Hematopoietic multipotent progenitor cell treated with erythropoietin and hydrocortisone succinate and interleukin-3 and kit ligand, for 15 days (in vitro differentiated cells): ENCODE results near the gene SKI.
"Not testable (repeated sequence)": the region's sequence is repeated elsewhere in the genome, so short reads cannot be mapped to it uniquely, and the experiment has no call there.

Experiments
- DNase-seq: peaks from one replicate; pipeline ENCODE4 v3.0.0-alpha.2; 2015; ENCODE audit warnings: low spot score

Gene SKI

DNA sequence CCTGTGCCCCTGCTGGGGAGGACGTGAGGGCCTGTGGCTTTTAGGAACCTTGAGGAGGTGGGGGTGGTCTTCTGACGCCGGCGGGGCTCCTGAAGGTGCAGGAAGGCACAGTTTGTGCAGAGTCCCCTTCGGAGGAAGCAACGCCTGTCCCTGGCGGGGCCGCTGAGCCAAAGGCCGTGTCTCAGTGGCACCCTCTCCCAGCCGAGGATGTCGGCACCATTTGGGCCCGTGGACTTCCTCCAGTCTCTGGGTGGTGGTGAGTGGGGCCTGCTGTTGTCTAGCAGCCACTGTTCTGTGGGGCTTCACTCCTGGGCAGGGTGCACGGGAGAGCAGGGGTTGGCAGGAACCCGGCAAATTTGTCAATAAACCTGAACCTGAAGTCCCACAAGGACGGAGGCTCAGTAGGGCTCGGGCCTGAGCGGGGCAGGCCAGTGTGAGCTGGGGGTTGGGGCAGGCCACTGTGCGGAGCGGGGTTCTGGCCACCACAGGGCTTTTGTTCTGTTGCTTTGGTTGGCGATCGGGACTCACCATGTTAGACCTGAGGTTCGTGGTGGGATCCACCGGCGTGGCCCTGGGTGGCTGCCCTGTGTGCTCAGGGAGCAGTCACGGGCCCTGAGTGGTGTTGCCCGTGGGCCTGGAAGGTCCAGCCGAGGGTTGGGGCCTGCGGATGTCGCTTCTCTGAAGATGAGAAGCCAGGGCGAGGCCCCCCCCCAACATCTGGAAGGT lies 64.8 kb downstream of the SKI start:
- DNase-seq: no peak

DNA sequence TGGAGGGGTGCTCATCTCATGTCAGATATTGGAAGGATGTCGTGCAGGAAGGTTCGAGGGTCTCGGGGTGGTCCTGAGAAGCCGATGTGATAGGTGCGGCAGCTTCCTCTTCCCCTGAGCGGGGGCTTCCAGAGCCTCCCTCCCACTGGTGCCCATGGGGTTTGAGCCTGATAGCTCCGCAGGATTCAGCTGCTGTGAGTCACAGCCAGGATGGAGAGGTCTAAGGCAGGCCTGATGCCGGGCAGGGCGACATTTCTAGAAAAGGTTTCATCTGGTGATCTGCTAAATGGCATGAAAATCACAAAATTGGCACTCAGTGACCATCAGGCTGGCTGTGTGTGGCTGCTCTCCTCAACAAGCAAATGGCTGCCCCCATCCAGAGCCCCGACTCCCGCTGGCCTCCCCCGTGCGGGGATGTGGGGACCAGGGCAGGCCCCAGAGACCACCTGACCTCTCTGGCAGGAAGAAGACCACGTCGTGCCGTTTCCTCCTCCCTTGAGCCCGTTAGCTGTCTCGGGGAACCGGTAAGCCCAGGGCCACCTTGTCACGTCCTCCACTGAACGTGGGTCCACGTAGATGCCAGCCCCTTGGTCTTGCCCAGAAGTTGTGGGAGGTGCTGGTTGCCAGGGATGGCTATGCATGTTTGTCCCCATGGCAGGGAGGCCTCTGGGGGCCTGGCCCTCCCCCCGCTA lies 66.1 kb downstream of the SKI start:
- no peak for DNase-seq

DNA sequence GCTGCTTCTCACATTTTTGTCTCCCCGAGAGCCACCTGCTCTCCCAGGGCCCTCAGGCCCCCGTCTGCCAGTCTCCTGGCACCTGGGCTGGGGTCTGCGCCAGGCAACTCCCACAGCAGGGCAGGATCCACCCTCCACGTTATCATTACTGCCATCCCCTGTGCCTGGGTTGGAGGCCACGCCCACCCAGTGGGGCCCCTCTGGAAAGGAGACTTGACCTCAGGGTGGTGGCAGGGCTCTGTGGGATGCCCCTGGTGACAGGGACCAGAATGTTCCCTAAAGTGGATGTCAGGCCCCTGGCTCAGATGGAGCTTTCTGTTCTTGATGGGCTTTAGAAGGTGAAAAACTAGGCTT lies 66.6 kb downstream of the SKI start:
- no peak for DNase-seq

DNA sequence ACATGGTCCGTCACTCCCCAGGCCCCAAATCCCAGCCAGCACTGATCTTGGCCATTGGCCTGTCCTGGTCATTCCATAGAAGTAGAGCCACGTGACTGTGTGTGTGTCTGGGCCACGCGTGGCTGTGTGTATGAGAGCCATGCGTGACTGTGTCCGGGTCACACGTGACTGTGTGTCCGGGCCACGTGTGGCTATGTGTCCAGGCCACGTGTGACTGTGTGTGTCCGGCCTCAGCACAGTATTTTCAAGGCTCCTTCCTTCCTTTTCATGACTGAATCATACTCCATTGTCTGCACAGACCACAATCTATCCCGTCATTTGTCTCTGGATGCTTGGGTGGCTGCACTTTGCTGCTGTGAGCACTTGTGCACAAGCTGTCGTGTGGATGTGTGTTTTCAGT lies 67.4 kb downstream of the SKI start:
- no peak for DNase-seq

DNA sequence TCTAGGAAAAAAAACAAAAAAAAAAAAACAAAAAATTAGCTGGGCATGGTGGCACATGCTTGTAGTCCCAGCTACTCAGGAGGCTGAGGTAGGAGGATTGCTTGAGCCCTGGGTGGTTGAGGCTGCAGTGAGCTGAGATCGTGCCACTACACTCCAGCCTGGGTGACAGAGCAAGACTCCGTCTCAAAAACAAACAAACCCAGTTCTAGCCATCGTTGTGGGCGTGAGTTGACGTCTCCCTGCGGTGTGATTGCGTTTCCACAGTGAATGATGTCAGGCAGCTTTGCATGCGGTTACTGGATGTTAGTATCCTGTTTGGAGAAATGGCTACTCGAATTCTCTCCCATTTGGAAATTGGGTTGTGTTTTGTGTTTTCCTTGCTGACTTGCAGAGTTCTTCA lies 68.1 kb downstream of the SKI start:
- DNase-seq: not testable (repeated sequence)

DNA sequence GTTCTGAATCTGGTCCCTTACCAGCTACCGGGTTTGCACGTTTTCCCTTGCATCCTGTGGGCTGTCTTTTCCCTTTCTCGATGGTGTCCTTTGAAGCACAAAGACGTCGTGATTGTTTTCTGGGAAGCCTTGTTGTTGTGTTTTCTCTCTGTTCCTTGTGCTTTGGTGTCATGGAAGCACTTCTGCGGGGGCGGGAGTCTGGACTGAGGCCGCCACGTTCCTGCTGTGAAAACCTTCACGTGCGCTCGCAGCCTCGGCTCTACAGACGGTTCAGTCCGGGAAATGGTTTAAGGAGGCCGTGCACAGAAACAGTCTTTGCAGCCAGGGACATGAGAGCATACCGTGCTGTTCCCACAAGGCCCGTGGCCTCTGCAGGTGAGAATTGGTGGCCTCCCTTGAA lies 68.5 kb downstream of the SKI start:
- DNase-seq: no peak

DNA sequence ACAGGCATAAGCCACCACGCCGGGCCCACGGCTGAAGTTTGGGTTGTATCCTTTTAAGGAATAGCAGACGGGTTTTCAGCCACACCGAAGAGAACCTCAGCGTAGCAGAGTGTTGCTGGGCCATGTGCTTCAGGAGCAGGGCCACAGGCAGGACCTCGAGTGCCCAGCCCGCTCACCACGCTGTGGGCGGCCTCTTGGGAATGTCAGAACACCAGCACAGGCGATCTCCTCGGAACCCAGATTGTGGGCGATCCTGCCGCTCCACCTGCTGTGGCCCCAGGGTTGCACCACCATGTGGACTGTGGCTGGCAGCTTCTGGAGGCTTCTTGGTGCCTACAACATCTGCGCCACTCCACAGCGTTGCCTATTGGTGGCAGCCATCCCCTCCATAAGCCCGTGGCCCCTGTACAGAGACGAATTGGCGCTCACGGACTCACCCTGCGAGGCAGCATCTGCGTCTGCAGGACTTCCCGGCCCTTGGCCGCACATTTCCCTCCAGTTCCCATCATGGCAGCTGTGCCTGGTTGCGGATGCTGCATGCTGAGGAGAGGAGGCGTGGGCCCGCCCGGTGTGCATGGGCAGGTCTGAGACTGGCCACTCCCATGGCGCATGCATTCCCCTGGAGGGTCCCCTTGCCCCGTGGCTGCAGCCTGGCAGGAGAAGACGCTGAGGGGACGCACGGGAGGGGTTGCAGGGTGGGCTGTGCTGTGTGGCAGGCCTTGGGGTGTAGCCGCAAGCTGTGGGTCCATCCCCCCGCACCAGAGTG lies 69.3 kb downstream of the SKI start:
- DNase-seq: no peak

DNA sequence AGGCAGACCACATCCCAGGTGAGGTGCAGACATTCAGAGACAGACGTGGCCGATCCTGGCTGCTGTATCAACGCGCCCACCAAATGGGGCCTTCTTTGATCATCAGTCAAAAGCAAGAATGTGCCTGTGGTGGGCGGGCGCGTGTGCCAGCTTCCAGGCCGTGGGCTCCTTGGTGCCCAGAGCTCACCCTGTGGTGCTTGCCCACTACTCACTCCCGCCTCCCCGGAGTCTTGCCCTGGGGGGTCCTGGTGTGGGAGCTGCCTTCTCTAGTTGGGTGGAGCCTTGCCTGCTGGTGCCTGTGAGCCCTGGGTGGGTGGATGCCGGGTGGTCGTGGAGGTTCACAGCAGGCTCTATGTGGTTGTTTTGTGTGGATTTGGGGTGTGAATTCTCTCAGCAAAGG lies 70.6 kb downstream of the SKI start:
- DNase-seq: no peak

DNA sequence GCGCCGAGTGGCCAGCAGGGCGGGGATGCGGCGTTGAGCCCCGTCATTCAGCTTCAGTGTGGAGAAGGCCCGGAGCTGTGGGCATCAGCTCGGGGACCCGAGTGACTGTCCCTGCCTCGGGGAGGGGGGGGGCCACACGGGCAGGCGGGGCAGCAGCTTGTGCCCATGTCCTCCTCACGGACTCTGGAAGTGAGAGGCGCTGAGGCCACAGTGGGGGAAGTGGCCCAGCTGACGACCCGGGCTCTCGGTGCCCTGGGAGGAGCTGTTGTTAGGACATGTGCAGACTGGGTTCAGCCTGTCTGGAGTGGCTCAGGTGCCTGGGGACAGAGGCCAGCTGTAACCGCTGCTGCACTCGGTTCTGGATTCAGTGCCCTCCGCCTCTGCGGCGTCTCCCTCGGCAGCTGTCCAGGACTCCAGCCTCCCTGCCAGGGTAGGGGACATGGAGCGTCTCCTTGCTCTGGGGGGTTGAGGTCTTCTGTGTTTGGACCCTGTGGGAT lies 71.1 kb downstream of the SKI start:
- no peak for DNase-seq

DNA sequence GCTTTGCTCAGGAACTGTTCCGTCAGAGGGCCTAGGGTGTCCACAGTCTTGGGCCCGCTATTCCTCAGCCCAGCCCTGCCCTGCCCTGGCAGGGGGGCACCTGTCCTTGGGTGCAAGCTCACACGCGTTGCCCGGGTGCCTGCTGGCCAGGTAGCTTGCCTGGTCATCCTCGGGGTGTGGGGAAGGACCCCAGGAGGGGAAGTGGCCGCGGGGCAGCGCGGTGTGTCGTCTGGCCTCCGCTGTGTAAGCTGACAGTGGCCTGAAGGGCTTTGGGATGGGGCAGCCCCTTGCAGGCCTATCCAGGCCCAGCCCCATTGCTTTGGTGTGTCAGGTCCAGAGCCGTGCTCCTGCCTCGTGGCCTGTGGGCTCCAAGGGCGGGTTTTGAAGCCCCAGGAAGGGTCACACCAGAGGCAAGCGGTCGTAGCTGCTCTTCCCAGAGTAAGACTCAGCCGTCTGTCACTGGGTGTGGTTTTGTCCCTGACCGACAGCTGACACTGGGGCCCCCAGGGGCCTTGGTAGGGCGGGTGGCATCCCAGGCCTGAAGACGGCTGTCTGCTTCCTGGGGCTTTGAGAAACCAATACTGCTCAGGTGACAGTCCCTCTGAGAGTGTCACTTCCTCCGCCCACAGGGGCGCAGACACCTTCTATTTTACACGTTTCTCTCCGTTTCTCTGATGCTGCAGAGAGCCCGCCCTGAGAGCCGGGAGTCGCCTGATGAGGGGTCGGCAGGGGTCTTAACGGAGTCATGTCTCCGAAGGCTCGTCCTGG lies 72.1 kb downstream of the SKI start:
- no peak for DNase-seq

DNA sequence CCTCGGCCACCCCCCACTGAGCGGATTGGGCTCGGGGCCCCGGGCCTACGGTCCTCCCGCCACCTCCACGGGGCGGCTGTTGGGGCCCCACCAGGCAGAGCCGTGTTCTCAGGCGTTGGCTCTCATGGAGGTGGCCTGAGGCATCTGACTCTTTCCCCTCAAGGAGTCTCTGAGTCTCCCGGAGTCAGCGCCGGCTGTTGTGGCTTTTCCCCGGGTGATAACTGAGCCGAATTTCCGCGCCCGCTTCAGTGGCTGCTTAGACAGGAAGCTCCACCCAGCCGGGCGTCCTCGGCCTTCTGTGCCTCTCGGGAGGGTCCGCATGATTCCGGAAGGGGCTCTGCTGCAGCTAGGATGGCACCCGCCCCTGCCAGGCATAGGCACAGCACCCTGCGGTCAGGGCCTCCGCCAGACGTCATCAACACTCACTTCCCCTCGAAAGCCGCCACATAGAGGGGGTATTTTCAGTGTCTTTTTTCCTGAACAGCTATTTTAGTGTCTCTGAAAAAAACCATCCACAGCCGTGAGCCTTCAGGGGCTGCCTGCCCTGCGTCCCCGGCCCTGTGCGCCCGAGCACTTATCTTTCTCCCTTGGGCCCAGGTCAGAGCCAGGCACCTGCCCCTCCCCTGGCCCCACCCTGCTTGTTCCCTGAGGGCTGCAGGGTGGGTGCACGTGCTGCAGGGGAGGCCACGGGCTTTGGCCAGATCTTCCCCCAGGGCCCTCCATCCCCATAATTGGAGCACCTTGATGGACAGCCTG lies 72.9 kb downstream of the SKI start:
- DNase-seq: peak; percentile 23

DNA sequence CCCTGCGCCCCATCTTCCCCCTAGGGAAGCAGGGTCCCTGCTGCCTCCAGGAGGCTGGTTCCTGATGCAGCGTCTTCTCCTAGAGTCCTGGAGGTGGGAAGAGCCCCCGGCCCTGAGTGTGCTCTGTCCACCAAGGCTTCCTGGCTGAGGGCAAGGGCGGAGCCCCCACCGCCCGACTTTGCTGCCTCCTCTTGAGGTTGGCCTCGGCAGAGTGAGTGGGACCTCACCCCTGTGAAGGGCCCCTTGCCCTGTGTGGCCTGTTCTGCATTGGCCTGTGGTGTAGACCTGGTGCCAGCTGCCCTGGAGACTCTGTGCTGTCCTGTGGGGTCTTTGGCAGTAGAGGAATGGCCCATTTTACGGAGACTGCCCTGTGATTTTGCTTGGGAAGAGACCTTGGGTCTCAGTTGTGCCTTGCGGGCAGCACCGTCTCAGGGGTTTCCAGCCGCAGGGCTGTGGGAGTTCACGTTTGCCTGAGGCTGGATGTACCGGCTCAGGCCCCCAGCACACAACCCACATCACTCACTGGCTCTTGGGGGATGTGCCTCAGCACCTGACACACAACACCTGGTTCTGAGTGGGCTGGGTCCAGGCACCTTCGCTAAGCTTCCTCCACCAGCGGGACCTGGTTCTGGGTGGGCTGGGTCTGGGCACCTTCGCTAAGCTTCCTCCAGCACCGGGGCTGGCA lies 73.6 kb downstream of the SKI start:
- no peak for DNase-seq

DNA sequence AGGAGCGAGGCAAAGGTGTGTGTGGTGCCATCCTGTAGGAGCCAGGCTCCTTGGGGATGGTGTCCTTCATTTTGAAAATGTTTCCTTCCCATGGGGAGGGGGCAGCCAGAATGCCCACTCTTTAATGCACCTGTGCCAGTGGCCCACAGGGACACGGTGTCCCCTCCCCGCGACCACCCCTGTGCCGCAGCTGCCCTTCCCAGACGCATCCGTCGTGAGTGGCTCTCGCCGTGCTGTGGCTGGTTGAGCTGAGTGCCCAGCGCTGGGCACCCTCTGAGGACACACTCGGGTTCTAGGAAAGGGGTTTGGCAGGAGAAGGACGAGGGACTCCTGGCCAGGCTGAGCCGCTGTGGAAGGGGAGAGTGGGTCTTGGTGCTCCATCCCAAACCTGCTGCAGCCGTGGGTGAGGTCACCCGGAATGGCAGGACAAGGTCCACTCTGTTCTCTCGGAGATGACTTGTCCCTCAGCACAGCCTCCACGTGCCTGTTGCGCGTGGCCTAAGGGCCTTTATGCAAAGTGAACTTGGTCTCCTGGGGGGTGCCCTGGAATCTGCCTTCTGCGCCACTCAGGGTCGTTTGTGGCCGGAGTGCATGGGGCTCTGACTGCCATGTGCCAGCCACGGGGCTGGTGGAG lies 74.3 kb downstream of the SKI start:
- no peak for DNase-seq

DNA sequence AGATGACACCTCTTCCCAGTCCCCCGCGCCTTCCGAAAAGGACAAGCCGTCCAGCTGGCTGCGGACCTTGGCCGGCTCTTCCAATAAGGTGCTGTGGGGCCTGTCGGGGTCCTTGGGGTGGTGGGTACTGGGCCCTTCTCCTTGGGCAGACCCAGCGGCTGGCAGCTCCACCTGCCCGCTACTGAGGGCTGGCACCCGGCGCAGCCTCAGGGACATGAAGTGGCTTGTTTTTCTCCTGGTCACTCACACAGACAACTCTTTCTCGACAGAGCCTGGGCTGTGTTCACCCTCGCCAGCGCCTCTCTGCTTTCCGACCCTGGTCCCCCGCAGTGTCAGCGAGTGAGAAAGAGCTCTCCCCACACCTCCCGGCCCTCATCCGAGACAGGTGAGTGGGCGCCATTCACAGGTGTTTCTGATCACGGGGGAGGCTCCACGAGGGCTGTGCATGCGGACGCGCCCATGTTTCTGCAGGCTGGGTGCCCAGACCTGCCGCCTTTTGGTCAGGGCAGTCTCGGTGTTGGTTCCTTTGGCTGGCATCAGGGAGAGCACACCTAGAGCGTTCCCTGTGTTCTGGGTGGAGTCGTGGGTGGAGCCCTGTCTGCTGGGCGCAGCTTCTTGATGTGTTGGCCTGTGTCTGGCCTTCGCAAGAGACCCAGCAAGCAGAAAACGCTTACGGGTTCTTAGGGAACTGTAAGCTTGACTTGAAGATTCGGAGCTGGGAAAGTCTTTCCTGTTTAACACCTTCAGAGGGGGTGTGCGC lies 75.1 kb downstream of the SKI start:
- no peak for DNase-seq

DNA sequence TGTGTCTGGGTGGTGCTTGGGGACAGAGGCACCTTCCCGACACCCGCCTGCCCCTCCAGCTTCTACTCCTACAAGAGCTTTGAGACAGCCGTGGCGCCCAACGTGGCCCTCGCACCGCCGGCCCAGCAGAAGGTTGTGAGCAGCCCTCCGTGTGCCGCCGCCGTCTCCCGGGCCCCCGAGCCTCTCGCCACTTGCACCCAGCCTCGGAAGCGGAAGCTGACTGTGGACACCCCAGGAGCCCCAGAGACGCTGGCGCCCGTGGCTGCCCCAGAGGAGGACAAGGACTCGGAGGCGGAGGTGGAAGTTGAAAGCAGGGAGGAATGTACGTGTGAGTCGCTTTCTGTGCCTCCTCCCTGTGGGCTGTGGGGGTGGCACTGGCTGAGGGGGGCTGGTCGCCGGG lies 75.7 kb downstream of the SKI start:
- no peak for DNase-seq

DNA sequence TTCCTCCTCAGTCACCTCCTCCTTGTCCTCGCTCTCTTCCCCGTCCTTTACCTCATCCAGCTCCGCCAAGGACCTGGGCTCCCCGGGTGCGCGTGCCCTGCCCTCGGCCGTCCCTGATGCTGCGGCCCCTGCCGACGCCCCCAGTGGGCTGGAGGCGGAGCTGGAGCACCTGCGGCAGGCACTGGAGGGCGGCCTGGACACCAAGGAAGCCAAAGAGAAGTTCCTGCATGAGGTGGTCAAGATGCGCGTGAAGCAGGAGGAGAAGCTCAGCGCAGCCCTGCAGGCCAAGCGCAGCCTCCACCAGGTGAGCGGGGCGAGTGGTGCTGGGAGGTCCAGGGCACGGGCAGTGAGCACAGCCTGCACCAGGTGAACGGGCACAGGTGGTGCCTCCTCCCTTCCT lies 76.2 kb downstream of the SKI start:
- DNase-seq: no peak

DNA sequence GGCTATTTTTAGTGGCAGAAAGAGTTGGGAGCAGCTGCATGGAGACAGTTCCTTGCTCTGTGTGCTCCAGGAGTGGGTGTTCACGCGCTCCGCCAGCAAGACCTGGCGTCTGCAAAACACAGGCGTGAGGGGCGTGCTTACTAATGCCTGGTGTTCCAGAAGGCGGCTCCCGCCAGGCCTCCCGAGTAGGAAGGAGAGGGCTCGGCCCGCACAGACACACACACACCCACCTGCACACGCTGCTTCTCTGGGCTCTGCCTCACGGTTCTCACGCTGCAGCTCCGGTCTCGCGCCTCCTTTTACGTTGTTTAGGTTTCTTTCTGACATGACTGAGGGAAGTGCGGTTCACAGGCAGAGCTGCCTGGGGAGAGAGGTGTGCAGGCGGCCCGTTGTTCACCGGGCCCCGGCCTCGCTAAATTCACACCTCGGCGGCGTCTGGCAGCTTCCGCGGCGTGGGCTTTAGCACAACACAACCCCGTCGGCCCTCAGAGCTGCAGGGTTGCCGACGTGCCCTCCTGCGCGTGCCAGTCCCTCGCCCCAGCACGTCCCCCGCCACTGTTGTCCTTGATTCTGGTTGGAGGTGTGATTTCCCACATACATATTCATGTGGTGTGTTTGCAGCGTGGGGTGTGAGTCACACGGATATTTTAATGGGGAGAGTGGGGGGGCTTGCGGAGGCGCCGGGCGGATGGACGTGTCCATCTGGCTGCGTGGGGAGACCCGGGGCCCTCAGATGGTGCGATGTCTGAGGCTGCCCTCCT lies 77.0 kb downstream of the SKI start:
- no peak for DNase-seq

DNA sequence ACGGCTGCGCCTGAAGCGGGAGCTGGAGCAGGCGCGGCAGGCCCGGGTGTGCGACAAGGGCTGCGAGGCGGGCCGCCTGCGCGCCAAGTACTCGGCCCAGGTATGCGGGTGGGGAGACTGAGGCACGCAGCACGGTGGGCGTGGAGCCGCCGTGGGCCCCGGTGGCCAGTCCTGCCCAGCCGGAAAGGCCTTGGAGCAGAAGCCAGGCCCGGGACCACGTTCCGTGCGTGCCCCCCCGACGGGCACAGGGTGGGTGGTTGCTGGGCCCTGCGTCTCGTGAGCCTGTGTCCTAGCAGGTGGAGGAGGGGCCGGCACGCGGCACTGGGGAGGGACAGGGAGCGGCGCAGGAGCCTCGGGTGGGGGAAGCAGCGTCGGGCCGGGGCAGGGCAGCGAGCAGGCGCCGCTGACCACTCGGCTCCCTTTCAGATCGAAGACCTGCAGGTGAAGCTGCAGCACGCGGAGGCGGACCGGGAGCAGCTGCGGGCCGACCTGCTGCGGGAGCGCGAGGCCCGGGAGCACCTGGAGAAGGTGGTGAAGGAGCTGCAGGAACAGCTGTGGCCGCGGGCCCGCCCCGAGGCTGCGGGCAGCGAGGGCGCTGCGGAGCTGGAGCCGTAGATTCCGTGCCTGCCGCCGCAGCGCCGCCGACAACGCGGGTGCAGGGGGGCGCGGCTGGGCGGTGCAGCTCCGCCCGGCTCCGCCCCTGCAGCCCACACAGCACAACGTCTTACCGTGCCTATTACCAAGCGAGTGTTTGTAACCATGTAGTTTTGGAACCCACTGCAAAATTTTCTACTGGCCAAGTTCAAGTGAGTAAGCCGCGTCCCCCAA lies 78.2 kb downstream of the SKI start:
- no peak for DNase-seq
